Pulmonary artery endothelial cell (primary cell): ENCODE data around the gene MIAT. TPM values are rescaled to one million over a fixed set of nuclear protein-coding genes. Genes with fewer than 3 reads are reported as not detected.
A peak's percentile ranks its signal among the peaks of the same experiment; 100 is the strongest.
"Not testable (repeated sequence)": the region's sequence is repeated elsewhere in the genome, so short reads cannot be mapped to it uniquely, and the experiment has no call there.

Experiments used
- DNase-seq: peaks from one replicate; pipeline ENCODE4 v3.0.0-alpha.2; 2011; ENCODE audit warnings: low read depth, low spot score
- total RNA-seq: library from RNA; depleted of rRNA; stranded (reverse); fragments of >200 nt; gene quantifications from 2 replicates; pipeline ENCODE4 v1.2.3, GENCODE V29; 2014

Gene MIAT
- total RNA-seq, 1 donor from 2014 or later: 0.26 TPM

DNA sequence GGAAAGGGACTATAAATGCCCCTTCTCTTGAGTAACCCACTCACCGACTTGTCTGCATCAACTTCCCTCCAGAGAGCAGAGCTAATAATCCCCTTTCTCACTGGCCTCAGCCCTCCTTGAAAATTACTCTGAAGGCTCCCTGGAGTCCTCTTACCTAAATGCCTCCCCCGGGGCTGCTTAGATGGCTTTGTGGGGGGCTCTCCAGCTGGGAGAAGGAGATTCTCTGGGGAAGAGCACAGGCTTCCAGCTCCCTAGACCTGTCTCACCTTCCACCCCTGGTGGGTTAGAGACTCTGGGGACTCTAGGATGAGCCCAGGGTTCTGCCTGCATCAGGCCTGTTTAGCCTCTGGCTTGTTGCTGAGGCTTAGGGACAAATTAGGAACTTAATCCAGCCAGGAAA, 39.8 kb downstream of the MIAT start:
- DNase-seq: no peak

DNA sequence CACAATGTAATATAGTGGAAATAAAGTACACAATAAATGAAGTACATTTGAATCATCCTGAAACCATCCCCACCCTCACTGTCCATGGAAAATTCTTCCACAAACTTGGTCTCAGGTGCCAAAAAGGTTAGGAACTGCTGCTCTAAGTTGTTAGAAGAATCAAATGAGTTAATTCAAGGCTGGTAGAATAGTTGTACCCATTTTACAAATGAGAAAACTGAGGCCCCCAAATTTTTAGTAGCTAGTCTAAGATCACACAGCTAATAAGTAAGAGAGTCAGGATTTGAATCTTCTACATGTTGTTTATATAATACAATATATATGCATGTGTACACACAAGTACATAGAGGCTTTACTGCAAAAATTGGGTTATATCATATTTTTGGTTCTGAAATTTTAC, 43.1 kb downstream of the MIAT start:
- DNase-seq: no peak

DNA sequence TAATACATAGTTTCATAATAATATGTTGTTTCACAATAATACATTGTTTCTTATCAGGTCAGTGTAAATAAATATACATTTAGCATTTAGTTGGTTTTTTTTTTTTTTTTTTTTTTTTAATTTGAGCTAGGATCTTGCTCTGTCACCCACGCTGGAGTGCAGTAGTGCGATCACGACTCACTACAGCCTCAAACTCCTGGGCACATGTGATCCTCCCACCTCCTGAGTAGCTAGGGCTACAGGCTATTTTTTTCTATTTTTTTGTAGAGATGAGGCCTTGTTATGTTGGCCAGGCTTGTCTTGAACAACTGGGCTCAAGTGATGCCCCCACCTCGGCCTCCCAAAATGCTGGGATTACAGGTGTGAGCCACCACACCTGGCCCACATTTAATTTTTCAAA, 43.5 kb downstream of the MIAT start:
- no peak for DNase-seq

DNA sequence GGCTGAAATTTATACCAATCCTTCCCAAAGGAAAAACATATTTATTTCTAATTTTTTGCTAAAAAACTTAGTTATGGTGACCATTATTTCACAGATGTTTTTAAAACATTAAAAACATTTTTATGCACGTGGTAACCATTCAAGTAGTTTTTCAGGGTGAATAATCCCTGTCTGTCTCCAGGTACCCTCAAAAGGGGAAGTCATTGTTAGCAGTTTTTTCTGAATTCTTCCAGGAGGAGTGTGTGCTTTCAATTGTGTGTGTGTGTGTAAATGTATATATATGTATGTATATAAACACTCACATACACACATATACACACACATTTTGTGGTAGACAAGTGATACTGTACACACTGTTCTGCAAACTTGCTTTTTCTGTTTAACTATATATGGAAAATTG, 43.9 kb downstream of the MIAT start:
- no peak for DNase-seq

DNA sequence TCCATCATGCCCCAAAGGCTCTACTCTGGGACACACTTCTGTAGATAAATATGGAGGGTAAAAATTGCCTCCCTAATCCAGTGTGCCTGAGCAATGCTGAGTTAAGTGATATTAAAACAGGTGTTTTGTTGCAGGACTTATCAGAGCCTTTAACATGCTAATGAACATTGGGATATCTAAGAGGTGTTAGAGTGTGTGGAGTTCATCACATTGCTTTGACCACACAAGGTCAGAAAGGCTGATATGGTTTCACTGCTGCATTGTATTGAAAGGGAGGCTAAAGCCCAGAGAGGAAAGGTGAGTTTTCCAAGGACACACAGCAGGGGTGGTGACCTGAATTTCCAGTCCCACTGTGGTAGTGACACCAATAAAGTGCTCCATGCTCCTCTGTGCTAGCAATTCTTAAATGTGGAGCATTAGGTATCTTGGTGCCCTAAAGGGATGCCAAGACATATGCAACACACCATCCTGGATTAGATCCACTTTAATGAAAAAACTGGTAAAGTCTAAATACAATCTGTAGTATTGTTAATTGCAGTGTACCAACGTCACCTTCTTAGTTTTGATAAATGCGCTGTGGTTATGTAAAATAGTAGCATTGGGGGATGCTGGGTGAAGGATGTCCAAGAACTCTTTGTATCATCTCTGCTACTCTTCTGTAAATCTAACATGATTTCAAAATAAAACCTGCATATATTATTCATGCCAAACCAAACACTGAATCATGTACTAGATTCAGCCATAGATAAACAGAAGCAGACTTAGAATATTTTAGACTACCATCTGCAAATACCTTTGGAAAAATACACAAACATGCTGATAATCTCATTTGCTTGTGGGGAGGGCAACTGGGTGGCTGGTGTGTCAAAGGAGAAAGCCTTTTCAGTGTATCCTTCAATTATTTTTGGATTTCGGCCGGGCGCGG, 45.8 kb downstream of the MIAT start:
- no peak for DNase-seq

DNA sequence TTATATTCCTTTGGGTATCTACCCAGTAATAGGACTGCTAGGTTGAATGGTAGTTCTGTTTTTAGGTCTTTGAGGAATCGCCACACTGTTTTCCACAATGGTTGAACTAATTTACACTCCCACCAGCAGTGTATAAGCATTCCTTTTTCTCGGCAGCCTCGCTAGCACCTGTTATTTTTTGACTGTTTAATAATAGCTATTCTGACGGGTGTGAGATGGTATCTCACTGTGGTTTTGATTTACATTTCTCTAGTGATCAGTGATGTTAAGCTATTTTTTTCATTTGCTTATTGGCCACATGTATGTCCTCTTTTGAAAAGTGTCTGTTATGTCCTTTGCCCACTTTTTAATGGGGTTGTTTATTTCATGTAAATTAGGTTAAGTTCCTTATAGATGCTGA, 48.0 kb downstream of the MIAT start:
- not testable (repeated sequence) for DNase-seq

DNA sequence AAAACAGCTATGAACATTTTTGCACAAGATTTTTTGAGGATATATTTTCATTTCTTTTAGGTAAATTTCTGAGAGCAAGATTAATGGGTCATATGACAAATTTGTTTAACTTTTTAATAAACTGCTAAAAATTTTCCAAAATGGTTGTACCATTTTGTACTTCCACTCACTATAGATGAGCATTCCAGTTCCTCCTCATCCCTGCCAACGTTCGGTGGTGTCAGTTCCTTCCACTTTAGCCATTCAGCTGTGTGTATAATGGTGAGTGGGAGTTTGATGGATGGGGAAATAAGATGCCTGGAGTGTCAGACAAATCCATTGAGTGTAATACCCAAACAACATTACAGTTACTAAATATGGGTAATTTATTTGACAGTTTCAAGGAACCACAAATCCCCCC, 49.7 kb downstream of the MIAT start:
- DNase-seq: no peak

DNA sequence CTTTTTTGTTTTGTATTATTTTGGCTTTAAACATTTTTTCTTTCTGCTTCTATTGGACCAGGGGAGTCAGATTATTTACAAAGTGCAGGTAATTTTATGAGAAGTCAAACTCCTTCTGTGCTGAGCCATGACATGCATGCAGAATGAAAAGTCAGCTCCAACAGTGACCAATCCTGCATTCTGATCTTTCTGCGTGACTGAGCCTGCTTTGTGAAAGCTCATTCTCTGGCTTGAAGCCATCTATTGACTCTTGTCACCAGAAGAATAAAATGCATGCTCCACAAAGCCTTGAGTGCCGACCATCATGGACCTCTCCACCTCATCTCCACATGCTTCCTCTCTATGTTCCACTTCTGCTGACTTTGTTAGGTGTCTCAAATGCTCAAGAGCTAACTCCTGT, 50.2 kb downstream of the MIAT start:
- DNase-seq: no peak

DNA sequence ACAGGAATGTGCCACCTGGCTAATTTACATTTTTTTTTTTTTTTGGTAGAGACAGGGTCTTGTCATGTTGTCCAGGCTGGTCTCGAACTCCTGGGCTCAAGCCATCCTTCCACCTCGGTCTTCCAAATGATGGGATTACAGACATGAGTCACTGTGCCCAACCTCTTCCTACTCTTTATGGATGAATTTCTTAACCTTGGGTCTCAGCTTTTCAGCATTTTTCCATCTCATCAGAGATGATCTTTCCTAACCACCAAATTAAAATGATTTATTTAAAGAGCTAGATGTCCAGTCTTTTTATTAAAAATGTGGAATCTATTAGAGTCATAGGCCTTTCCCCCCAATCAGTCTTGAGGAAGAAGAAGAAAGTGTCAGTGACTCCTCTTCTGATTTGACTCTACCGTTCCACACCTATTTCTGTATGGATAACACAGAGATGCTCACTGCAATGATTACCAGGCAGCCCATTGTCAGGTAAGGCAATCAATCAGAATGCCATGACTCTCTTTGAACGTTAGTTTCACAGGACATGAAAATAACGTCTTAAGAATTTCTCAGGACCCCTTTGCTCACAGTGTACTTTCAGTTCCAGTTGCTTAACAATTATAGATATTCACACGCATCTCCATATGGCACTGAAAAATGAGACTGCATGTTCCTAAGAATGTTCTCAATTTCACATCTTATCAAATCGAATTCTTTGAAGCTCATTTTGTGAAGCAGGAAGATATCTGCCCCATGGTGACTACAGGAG, 51.0 kb downstream of the MIAT start:
- DNase-seq: no peak

DNA sequence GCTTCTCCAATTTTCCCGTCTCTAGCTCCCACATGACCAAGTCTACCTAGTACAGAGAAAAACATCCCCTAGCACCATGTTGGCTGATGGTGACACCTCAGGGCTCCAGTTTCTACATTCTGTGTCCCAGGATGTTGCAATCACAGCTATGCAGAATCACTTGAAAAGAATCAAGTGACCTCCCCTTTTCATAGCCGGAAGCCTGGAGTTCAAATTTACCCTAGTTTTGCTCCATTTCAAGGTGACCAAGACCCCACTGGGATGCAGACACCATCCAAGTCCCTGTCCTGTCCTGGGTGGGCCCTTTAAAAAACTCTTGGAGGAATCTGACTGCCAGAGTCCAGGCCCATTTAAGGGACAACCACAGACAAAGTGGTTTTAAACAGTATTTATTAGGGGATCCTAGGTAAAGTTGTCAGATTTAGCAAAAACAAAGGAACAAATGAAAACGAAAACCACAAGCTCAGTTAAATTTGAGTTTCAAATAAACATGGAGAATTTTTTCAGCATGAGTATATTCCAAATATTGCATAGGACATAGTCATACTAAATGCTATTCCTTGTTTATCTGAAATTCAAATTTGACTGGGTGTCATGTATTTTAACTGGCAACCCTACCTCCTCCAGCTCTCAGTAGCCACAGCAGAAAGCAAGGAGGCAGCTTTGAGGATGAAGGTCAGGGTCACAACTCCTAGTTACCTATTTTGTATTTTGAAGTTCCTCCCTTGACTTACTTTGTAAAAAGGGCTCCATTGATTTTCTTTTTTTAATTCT, 52.4 kb downstream of the MIAT start:
- no peak for DNase-seq

DNA sequence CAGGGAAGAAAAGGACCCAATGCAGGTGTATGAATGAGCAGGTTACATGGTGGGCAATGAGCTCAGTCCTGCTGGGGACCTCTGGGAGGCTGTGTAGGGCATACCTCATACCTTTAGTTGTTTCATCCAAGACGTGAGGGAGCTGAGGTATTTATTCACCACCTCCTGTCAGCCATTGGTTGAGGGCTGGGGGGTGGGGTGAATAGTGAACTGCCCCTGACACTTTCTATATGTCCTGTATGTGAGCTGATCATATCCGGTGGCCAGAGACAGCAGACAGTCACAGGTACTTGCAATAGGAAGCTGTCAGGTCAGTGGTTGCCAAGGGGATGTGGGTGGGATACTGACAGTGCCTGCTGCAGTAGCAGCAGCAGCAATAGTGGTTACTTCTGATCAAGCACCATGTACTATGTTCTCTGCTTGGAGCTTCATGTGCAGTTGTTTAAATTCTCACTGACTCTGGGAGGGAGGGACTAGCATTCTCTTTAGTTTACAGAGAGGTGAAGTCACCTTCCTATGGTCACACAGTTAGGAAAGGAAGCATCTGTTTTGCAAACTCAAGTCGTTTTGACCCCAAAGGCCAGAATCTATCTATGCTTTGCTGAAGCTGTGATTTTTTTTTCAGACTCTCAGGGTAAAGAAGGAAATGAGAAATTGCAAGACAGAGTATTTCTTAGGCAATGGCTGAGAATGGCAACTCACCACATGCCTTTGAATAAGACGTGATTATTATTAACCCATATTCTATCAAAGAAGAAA, 54.0 kb downstream of the MIAT start:
- DNase-seq: peak; percentile 75

DNA sequence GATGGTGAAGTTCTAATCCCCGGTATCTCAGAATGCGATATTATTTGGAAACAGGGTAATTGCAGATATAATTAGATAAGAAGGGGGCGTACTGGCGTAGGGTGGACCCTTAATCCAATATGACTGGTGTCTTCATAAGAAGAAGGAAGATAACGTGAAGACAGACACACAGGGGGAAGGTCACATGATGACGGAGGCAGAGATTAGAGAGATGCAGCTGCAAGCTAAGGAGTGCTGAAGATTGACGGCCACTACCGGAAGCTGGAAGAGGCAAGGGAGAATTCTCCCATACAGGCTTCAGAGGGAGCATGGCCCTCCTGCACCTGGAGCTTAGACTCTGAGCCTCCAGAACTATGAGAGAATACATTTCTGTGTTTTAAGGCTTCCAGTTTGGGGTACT, 54.8 kb downstream of the MIAT start:
- DNase-seq: no peak

DNA sequence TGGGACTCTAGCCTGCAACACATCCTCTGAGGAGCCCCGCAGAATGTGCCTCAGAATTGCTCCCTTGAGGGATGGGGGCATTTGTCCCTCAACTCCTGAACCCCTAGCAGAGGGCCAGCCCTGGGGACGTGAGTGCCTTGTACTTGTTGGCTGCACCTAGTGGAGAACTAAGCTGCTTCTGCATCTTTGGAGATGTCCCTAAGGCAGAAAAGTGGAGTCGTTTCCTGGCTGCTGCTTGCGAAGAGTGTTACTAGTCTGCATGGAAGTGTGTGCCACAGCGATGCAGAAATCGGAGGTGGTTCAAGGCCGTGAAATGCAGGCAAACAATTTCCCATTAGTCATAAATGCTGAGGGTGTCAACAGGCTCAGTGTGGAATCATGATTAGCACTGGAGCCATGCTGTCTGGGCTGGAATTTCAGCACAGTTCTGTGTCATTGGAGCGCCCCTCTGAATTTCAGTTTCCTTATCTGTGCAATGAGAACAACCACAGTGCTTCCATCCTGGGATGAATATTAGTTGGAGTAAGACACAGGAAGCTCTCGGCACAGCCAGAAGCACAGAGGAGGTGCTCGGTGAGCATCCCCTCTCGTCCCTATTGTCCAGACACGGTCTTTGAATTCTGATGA, 56.5 kb downstream of the MIAT start:
- no peak for DNase-seq

DNA sequence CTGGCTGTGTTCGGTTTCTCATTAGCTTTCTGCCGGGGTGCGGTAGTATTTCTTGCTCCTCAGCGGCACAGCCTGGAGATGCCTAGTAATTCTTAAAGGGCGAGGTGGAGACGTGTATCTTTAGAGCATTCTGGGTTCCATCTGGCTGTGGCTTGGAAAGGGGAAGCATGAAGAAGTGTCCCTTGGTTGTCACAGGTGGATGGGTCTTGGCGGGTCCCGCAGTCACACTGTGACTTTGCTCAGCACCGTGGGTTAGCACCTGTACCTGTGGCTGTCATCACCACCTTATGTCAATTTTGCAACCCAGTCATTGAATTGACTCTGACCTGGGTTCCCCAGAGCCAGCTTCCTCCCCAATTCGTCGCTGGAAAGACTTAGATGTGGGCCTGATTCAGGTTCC, 57.6 kb downstream of the MIAT start:
- DNase-seq: no peak

DNA sequence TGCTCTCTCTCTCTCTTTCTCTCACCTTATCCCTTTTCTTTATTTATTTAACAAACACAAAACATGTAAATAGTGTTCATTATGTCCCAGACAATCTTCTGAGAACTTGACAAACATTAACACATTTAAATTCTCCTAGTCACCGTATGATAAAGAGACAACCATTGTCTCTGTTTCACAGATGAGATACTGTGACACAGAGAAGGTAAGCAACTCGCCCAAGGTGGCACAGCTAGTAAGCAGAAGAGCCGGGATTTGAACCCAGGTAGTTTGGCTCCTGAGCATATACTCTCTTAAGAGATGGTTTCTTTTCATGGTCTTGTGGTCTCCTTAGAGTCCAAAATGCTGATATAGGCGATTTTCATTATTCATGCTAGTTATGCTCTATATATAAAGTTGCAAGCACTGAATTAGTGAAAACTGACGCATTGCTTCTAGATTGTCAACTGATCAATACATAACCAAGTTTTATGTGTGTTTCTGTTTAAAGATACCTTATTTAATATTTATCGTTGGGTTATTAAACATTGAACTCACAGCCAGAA, 58.1 kb downstream of the MIAT start:
- no peak for DNase-seq

DNA sequence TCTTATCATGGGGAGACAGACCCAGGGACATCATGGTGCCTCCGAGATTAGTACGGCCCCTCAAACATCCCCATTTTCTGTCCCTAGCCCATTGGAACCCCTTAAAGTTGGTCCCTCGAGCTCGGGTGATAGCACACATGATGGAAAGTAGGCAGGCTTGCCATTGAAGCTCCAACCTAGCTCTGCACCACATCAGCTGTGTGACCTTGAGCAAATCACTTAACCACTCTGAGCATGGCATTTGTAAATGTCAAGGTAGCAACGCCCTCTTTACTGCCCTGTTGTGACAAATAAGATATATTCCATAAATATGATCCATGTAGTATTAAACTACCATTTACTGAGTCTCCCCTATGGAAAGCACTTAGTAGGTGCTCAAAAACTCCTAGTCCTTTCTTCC, 61.1 kb downstream of the MIAT start:
- DNase-seq: no peak

DNA sequence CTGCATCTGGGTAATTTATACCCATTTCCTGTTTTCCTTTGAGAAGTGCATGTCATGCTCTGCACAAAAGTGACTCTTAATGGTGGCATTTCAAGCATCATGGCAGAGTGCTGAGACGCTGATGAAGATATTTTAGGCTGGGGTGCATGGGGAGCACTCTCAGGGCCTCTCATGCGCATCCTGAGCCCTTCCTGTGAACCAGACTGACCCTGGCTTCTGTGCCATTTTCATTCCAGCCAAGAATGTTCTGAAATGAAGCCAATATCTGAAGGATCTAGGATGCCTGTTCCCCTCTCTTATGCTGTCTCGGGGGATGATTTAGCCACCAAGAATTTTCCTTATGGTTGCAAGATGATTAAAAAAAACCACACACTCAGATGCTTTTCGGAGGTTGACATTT, 61.5 kb downstream of the MIAT start:
- no peak for DNase-seq

DNA sequence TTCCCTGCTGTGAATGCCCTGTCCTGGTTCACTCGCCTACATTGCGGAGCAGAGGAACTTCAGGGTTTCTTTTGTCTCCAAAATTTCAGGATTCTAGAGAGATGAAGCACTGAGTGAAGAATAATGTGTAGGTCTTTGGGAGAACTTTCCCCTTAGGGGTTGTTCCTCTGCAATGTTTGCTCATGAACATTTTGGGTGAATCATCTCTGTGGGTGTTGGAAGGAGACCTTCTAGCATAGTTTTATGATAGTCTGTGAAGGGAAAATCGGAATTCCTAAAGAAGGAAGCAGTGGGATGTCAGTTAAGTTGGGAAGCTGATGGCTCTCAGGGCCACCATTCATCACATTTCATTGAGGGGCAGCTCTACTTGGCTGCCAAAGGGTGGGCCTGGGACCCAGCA, 64.8 kb downstream of the MIAT start:
- DNase-seq: no peak

DNA sequence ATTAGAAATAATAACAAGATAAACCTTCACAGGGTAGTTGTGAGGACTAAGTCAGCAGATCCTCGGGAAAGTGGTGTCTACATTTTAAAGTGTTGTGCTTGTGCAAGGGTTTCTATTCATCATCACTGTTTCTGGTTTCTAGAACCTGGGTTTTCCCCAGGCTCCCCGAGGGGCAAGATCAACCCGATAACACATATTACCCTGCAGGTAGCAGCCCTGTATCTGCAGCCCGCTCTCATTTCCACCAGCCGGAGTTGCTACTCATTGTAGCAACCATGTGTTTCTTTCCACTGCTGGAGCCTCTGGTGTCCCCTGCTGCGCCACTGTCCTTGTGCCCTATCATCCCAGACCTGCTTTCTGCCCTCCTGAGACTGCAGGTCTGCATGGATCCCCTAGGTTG, 67.0 kb downstream of the MIAT start:
- DNase-seq: no peak

DNA sequence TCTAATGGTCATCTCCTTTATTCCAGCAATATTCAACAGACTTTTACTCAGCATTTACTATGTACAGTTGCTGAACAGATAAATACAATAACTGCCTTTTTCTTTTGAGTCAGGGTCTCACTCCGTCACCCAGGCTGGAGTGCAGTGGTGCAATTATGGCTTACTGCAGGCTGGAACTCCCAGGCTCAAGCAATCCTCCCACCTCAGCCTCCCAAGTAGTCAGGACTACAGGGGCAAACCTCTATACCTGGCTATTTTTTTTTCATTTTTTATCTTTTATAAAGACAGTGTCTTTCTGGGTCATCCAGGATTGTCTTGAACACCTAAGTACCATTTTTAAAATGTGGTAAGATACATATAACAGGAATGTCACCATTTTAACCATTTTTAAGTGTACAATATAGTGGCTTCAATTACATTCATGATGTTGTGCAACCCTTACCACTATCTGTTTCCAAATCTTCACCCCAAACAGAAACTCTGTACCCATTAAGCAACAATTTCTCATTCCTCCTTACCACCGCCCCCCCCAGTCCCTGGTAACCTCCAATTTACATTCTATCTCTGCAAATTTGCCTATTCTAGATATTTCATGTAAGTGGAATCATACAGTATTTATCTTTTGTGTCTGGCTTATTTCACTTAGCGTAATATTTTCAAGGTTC, 67.8 kb downstream of the MIAT start:
- DNase-seq: no peak
